ENCODE data around the gene N4BP2L1.
A peak's percentile ranks its signal among the peaks of the same experiment; 100 is the strongest.

The N4BP2L1 gene

DNA sequence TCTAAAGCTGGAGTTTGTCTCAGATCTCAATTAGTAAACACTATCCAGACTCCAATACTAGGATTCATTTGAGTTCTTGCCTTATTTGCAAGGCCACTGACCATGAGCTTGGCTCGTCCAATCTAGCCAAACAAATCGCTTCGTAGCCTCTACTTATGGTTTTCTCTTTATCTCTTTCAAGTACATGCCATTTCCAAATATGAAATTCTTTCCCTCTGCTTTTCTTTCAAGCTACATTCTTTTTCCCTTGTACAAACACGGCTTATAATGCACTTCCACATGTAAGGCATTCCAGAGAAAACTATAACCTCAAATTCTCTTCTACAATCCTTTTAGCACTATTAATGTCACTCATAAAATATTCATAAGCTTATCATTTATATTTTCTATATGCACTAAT is 10.9 kb upstream of the N4BP2L1 start:
- no peak for DNase-seq (ENCODE audit: low read depth)
- TF ChIP-seq, protein P1, sequence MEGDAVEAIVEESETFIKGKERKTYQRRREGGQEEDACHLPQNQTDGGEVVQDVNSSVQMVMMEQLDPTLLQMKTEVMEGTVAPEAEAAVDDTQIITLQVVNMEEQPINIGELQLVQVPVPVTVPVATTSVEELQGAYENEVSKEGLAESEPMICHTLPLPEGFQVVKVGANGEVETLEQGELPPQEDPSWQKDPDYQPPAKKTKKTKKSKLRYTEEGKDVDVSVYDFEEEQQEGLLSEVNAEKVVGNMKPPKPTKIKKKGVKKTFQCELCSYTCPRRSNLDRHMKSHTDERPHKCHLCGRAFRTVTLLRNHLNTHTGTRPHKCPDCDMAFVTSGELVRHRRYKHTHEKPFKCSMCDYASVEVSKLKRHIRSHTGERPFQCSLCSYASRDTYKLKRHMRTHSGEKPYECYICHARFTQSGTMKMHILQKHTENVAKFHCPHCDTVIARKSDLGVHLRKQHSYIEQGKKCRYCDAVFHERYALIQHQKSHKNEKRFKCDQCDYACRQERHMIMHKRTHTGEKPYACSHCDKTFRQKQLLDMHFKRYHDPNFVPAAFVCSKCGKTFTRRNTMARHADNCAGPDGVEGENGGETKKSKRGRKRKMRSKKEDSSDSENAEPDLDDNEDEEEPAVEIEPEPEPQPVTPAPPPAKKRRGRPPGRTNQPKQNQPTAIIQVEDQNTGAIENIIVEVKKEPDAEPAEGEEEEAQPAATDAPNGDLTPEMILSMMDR (IDR thresholded peaks at IDR 0.05; ENCODE audit: low read length, missing control alignments): no peak
- no peak overlapping the region for H3K4me3 ChIP-seq (replicated peaks; ENCODE audit: low read depth, low read length)

DNA sequence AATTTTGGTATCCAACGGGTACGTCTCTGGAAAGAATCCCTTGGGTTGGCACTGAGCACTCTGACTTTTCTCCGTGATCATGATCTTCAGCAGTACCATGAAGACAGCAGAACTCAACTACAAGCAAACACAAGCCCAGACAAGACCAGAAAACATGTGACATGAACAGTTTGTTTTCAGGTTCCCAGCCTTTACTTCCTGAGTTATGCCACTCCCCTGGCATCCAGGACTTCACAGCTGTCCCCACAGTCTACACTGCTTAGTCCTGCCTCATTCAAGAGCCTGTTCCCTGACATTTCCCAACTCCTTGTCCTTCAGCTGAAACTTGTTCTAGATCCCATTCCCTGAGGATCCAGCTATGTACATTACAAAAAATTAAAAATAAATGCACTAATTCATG is 4.9 kb upstream of the N4BP2L1 start:
- no peak for DNase-seq (ENCODE audit: low read depth)
- TF ChIP-seq, protein P1 (IDR thresholded peaks at IDR 0.05; ENCODE audit: low read length, missing control alignments): no peak
- H3K4me3 ChIP-seq (replicated peaks; ENCODE audit: low read depth, low read length): no peak overlapping the region

DNA sequence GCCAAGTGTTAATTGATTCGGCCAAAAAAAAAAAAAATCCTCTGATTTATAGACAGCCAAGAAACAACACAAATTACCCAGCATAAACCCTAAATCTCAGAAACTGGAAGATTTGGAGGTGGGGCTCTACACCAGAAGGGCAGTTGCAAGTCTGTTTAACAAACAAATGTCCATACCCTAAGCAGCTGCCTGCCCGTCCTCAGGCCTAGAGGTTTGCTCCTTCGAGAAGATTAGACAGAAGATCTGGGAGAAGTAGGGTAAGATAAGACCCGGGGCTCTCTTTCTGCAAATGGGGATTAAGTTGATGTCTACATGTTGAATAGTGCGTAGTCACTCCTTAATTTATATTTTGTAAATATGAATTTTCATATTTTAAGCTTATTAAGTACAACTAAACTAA is 3.4 kb upstream of the N4BP2L1 start:
- TF ChIP-seq, protein P1 (IDR thresholded peaks at IDR 0.05; ENCODE audit: low read length, missing control alignments): no peak
- no peak overlapping the region for H3K4me3 ChIP-seq (replicated peaks; ENCODE audit: low read depth, low read length)
- no peak for DNase-seq (ENCODE audit: low read depth)

DNA sequence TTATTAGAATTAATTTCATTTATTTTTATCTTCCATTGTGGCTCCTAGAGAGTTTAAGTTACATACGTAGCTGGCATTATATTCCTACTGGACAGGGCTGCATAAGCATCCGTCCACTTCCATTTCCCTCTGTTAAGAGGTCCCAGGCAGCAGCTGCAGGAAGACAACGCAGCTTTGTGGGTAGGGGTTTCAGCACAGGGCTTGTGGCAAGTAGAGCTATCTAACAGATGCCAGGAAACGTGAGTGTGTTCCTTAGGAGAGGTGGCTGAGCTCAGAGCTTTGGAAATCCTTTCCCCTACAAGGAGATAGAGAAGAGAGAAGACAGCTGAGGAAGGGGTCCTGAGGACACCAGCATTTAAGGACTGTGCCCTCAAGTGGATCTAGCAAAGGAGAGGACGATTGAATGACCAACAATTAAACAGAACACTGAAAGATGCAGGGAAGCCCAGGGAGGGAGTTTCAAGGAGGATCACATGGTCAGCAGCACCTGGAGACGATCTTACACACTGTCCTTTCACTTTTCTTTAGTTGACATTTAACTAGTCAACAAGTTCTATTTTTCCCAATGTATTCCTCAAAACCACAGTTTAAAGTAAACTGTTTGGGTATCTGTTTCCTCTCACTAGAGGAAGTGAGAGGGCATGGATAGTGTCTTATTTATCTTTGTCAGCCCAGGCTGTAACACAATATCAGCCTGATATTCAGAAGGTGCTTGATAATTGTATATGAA is 2.3 kb upstream of the N4BP2L1 start:
- no peak for DNase-seq (ENCODE audit: low read depth)
- TF ChIP-seq, protein P1 (IDR thresholded peaks at IDR 0.05; ENCODE audit: low read length, missing control alignments): no peak
- H3K4me3 ChIP-seq (replicated peaks; ENCODE audit: low read depth, low read length): no peak overlapping the region

DNA sequence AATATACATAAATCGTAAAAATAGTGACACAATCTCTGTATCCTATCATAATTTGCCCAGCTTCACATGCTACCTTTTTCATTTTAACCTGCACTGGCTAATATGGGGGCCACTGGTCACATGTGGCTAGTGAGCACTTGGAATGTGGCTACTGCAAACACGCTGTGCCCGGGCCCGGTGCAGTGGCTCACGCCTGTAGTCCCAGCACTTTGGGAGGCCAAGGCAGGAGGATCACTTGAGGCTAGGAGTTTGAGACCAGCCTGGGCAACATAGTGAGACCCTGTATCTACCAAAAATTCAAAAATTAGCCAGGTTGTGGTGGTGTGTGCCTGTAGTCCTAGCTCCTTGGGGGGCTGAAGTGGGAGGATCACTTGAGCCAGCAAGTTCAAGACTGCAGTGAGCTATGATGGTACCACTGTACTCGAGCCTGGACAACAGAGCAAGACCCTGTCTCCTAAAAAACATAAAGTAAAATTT is 1.5 kb upstream of the N4BP2L1 start:
- TF ChIP-seq, protein P1 (IDR thresholded peaks at IDR 0.05; ENCODE audit: low read length, missing control alignments): no peak
- no peak for DNase-seq (ENCODE audit: low read depth)
- no peak overlapping the region for H3K4me3 ChIP-seq (replicated peaks; ENCODE audit: low read depth, low read length)

DNA sequence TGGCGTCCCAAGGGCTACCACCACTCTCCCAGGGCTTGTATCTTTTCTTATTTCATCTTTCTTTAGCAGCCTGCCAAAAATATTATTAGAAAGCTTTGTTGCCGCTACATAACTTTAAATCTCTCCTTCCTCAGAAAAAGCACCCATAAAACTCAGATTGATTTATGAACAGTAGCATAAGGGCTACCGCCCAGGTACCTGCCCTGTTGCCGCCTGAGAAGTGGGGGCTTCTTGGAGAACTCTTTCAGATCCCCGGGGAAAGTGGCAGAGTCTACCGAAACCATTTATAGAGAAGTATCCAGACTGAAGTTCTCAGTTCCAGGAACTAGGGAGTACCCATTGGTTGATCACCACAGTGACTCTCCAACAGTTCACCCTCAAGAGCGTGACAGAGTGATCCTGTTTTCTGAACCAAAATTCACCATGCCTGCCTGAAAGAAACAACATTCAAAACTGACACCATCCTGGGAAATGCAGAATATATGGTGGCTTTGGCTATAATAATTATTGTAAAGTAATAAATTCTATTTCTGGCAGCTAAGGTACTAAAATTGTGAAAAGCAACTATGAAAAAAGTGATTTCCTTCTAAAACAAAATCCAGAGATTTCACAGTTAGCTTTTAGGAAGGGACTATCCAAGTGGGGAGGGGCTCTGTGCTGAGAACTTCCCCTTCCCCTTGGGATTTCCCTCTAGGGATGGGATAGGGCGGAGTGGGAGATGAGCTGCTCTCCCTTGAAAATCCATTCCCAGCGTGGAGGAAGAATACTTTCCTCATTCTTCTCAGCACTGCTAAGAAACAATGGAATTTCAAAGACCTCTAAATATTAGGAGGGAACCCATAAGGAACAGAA is 877 bp upstream of the N4BP2L1 start:
- DNase-seq (ENCODE audit: low read depth): no peak

More for the DNA sequence above, 877 bp upstream of the N4BP2L1 start:
- H3K4me3 ChIP-seq (replicated peaks; ENCODE audit: low read depth, low read length): peak overlapping the region; percentile 61
- TF ChIP-seq, protein P1 (IDR thresholded peaks at IDR 0.05; ENCODE audit: low read length, missing control alignments): no peak

All from fibroblast of pulmonary artery (primary cell).